ENCODE measurements around the gene MRPL14. TPM values are rescaled to one million over a fixed set of nuclear protein-coding genes. Genes with fewer than 3 reads are reported as not detected.

MRPL14 gene
- total RNA-seq, 1 donor from 2014 or later: 70.8 TPM

GRCh38 chr6:44080561-44081521 is 46.4 kb downstream of the MRPL14 start:
- no peak for DNase-seq (ENCODE audit: low read depth, low spot score)

DNA sequence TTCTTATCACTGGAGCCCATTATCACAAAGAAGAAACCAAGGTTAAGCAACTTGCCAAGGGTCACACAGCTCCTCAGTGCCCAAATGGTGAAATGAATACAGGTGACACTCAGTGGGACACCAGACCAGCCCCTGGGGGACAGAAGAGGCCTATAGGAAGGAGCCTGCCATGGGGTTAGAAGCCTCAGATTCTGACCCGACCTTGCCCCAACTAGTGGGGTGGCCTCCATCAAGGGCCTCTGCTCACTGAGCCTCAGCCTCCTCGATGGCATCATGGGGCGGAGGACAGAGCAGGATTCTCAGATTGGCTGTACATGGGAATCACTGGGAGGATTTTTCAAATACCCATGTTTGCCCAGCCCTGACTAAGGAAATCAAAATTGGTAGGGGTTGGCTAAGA is 47.6 kb downstream of the MRPL14 start:
- DNase-seq (ENCODE audit: low read depth, low spot score): no peak

DNA sequence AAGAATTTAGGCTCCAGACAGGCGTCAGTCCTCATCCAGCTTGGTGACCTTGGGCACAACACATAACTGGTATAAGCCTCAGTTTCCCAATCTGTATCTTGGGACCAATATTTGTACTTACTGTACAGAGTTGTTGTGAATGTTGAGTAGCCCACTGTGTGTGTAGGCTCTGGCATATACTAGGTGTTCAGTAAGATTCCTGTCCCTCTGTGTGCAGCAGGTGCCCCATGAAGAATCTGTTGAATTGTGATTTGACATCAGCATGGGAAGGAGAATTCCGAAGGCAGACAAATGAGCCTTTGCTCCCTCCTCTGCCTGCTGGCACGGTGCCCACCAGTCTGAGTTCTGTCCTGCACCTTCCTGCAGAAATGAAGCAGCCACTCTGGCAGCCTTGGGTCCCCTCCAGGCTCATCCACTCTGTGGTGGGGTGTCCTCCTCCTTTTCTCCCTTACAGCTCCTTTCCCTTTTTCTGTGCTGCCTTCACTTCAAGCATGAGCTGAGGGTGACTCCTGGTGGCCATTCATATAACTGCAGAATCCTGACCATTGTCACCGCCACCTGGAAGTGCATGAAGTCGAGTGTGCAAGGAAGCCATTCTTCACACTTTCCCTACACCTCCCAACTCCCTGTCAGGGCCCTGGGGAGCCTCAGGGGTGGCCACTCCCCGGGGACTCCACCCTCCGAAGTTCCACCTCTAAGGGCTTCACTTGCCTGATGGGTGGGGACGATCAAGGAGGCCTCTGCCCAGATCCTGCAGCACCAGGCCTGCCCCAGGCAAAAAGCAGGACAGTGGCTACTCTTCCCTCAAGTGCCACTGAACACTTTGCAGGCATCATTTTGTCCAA is 48.2 kb downstream of the MRPL14 start:
- DNase-seq (ENCODE audit: low read depth, low spot score): no peak

GRCh38 chr6:44078219-44078826 is 48.9 kb downstream of the MRPL14 start:
- no peak for DNase-seq (ENCODE audit: low read depth, low spot score)

DNA sequence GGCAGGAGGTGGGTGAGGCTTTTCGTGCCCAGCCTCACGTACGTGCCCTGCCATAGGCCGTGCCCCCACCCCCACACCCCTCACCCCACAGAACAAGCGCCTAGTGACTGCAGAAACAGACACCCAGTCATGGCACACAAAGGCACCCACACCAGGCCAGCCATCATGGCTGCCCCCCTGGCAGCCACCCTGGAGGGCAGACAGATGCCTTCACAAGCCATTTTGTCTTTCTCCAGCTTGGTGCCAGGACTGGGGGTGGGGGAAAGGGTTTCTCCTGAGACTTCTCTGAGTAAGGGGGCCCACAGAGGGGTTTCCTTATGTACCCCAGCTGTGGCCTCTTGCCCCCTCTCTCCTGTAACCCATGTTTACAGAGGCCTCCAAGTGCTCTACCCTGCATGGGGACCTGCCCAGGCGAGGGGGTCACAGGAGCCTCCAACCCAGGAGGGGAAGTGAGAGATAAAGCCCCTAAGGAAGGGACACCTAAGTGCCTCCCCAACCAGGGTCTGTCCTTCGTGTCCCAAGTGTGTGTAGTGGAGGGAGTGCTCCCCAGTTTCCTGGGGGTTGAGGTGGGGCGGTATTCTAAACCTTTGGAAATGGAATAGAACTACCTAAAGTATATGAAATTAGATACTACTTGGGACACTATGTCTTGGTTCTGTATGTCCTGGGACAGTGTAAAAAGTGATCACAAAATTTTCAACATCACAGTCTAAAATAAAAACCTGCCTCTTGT is 49.9 kb downstream of the MRPL14 start:
- DNase-seq (ENCODE audit: low read depth, low spot score): no peak

GRCh38 chr6:44076356-44077213 is 50.7 kb downstream of the MRPL14 start:
- DNase-seq (ENCODE audit: low read depth, low spot score): no peak

DNA sequence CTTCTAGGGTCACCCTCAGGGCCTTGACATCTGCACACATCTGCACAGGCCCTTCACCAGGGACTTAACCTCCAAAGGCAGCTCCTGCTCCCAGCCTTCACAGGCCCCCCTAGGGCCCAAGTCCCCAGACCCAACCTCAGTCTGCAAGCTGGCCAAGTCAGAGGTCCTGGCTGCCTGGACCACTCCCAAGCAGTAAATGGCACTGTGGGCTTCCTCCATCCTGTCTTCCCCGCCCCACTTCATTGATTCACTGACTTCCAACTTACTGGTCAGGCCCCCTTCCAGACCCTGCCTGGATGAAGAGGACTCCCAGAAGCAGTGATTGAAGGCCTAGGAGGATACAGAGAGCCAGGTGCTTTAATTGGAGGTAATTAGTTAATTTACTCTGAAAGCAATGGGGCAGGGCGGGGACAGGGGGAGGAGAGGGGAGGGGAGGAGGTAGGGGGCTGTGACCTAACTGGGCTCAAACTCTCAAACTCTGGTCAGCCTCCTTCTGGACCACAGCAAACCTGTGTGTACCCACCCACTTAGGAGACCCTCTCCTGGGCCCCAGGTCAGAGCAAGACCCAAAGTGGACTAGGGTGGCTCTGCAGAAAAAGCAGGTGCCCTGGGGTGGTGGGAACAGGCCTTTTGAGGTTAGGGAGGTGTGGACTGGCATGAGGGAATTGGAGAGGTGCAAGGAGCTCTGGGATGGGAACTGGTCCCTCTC is 51.5 kb downstream of the MRPL14 start:
- DNase-seq (ENCODE audit: low read depth, low spot score): no peak

GRCh38 chr6:44074813-44075646 is 52.2 kb downstream of the MRPL14 start:
- no peak for DNase-seq (ENCODE audit: low read depth, low spot score)

DNA sequence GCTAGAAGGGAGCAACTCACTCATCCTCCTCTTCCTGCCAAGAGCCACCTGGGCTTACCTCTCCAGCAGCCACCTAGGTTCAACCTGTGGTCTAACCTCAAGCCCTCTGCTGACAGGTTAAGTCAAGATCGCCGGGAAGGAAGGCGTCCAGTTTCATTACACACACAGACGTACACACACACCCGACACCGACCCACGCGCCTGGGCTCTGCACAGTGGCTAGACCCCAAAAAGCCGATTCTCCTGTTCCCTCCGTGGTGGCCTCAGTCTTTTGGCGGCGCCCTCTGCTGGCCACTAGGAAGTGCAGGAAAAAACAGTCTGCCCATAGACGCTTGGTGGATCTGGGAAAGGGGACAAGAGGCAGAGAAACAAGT is 52.8 kb downstream of the MRPL14 start:
- DNase-seq (ENCODE audit: low read depth, low spot score): no peak

GRCh38 chr6:44073612-44074438 is 53.4 kb downstream of the MRPL14 start:
- DNase-seq (ENCODE audit: low read depth, low spot score): no peak

DNA sequence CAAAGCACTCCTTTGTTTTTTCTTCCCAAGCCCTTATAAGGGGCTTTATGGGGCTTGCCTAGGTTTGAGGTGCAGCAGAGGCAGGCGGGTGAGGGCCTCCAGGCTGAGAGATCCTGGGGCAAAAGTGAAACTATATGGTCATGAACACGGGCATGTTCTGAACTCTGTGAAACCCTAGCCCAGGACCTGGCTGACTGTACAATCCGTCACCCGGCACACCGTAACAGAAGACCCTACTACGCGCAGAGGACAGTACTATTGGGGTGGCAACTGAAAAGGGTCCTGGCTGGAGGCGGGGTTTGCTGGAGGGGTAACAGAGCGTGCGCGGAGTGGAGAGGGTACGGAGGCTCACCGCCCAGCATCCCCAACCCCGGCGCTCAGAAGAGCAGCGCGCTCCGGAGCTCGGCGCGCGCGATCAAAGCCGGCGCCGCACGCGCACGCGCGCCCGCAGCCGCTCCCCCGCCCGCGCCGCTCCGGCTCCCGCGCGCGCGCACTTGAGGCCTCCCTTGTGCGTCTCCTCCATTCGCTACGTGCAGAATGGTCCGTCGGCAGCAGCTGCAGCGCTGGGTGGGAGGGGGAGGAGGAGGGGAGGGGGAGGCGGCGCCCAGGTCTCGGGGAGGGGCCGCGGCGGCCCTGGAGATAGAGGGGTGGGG is 54.2 kb downstream of the MRPL14 start:
- DNase-seq (ENCODE audit: low read depth, low spot score): no peak

DNA sequence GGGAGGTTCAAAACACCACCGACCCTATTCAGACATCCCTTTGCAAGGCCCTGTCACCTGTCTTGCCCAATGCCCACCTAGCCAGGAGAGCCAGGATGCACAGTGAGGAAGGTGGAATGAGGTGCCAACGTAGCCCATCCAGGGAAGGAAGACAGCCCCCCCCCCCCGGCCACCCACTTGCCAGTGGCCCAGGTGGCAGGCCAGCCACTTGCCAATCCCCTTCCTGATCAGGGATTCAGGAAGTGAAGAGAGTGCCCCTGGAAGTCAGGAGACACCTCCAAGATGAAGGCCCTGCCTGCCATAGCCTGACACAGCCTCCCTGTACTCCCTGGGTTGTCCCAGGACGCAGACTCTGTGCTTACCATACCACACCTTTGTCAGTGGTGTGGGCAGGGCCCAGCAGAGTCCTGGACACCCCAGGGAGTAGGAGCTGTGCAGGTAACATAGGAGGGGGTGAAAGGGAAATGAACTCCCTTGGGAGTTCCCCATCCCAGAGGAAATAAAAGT is 54.7 kb downstream of the MRPL14 start:
- DNase-seq (ENCODE audit: low read depth, low spot score): no peak

GRCh38 chr6:44071670-44072451 is 55.4 kb downstream of the MRPL14 start:
- no peak for DNase-seq (ENCODE audit: low read depth, low spot score)

DNA sequence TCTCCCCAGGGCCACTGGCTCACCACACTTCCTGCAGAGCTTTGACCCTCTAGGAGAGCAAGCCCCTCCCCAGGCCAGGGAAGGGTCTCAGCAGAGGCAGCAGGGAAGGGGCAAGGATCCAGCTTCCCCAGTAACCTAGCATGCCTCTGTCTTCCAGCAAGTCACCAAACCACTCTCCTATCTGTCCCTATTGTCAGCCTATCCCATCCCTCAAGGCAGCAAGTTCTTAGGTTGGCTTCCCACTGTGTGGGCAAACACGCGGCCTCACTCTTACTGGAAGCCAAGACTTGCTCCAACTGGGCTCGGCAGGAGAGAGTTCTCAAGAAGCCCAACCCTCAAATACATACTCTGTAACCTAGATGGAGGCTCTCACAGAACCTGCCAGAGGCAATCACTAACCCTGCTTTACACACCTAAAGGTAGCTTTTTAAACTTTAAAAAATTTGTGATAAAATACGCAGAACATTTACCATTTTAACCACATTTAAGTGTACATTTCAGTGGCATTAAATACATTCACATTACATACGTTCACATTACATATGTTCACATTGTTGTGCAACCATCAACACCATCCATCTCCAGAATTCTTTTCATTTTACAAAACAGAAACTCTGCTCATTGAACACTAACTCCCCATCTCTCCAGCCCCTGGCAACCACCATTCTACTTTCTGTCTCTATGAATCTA is 58.5 kb downstream of the MRPL14 start:
- no peak for DNase-seq (ENCODE audit: low read depth, low spot score)
